NCI-H1417 (cell line): ENCODE measurements around the gene EXD3.
"Not testable (repeated sequence)": the region's sequence is repeated elsewhere in the genome, so short reads cannot be mapped to it uniquely, and the experiment has no call there.

Experiments
- DNase-seq, 3 experiments: peaks; one replicate each; lab custom pipeline; 2025; lab: John Stamatoyannopoulos, UW

Gene EXD3

DNA sequence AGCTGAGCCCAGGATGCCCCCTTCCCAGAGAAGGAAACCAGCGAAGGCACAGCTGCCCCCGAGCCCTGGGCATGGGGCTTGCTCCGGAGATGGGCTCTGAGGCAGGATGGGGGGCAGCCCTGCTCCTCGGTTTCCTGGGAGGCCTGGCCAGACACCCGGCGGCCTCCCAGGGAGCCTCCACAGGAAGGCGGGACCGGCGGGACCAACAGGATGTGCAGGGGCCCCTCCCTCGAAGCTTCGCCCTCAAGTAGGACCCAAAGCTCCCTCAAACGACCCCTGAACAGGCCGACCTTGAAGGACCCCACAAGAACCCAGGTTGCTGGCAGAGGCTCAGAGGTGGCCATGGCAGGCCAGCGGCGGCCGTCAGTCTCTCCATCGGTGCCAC, 11.7 kb downstream of the EXD3 start:
- DNase-seq: no peak

DNA sequence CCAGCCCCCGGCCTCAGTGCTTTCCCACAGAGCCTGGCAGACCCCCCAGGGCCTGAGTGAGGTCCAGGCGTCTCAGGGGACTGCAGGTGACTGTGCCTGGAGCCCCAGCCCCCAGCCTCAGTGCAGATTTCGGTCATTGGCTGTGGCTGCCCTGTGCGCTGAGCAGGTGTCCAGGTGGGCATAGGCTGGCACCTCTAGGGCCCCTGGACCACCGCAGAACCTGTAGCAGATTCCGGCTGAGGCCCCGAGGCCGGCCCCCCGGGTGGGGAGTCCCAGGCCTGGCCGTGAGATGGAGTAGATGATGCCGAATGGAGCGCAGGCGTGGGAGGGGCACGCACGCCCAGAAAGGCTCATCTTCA, 12.1 kb downstream of the EXD3 start:
- DNase-seq: no peak

DNA sequence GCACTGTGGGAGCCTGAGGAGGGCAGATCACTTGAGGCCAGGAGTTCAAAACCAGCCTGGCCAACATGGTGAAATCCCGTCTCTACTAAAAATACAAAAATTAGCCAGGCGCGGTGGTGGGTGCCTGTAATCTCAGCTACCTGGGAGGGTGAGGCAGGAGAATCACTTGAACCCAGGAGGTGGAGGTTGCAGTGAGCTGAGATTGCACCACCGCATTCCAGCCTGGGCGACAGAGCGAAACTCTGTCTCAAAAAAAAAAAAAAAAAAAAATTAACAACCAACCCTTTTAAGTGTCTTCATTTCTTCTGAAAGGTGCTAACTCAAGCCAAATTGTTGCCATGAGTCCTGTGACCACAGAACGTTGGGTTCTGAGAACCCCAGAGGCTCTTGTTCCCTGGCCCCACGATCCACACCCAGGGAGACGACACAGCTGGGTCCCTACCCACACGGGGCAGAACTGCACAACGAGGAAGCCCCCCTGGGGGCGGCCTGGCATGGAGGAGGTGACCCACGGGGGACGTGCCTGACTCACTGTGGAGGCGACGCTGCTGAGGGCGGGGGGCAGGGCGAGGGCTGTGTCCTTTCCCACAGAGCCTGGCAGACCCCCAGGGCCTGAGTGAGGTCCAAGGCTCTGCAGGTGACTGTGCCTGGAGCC, 12.6 kb downstream of the EXD3 start:
- DNase-seq: not testable (repeated sequence)

DNA sequence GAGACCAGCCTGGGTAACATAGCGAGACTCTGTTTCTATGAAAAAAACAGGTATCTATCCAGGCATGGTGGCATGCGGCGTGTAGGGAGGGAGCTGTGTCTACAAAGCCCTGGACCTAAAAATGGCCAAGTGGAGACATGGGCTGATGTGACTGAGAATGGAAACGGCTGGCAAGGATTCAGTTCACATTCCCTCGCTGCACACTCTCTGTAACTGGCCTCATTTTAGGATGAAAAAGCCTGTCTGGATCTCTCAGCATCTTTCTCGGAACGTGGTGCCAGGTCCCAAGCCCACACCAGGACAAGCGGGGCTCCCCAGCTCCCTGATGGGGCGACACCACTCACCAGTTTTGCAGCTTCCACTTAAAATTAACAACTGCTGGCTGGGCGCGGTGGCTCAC, 13.4 kb downstream of the EXD3 start:
- no peak for DNase-seq

GRCh38 chr9:137408651-137409405, 14.1 kb downstream of the EXD3 start:
- no peak for DNase-seq

DNA sequence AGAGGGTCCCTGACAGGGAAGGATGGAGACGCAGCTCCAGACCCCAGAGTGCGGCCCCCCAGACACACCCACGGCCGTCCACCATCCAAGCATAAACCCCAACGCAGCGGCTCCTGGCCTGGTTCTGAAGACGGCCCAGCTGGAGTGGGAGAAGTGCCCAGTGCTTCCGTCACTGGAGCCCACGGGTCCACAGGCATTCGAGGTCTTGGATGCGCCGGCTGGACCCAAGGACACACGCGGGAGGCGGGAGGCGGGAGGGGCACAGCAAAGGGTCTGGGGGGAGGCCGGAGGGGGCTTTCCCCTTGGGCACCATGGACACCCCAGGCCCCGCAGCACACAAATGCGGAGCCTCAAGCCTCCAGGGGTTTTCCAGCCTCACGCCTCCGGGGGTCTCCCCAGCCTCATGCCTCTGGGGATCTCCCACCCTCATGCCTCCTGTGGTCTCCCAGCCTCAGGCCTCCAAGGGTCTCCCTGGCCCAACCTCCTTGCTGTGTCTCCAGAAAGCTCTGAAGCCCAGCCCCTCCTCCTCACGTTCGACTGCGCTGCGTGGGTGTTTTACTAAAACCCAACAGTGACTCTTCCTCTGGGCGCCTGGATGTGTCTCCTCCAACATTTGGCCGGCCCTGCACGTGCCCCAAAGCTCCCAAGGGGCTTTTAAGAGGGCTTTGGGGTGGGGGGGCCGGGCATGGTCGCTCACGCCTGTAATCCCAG, 15.2 kb downstream of the EXD3 start:
- no peak for DNase-seq

DNA sequence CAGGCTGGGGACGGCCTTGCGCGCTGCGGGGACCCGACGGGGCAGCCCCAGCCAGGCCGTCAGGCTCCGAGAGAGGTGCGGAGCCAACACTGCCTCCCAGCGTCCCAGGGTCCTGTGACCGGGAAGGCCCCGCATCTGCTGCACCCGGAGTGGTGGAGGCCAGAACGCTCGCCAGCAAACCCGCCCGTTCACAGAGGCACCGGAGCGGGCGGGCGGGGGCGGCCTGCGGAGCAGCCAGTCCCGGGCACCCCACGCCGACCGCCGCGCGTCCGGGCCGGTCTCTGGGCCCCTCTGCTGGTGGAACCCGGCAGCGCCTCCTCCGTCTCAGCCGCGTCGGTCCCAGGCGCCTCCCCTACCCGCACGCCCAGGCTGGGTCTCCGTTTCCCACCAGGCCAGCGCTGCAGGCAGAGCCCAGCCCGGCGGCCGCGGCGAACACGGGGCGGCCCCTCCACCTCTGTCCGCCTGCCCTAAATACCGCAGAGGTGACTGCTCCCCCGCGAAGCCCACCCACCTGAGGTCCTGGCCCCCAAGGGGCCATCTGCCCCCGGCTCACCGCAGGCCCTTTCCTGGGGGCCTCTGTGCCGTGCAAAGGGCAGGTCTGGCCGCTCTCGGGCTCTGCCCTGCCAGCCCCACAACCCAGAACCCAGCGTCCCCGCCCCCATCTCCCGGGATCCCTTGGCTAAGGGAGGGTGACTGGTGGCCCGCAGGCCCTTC, 15.9 kb downstream of the EXD3 start:
- DNase-seq: peak in 2 of 3 experiments; percentile 41 to 54

GRCh38 chr9:137406085-137406760, 16.7 kb downstream of the EXD3 start:
- no peak for DNase-seq

DNA sequence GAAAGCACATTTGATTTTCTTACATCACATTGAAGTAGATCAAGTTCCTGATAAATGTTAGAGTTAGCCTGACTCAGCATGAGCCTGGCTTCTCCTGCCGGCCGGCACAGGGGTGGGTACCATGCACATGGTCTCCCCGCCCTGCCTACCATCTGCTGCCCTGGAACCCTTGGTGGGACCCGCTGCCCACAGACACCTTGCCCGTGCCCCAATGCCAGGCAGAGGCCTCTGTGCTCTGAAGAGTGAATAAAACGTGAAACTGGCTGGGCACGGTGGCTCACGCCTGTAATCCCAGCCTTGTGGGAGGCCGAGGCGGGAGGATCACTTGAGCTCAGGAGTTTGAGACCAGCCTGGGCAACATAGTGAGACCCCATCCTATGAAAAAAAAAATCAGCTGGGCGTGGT, 17.3 kb downstream of the EXD3 start:
- no peak for DNase-seq

DNA sequence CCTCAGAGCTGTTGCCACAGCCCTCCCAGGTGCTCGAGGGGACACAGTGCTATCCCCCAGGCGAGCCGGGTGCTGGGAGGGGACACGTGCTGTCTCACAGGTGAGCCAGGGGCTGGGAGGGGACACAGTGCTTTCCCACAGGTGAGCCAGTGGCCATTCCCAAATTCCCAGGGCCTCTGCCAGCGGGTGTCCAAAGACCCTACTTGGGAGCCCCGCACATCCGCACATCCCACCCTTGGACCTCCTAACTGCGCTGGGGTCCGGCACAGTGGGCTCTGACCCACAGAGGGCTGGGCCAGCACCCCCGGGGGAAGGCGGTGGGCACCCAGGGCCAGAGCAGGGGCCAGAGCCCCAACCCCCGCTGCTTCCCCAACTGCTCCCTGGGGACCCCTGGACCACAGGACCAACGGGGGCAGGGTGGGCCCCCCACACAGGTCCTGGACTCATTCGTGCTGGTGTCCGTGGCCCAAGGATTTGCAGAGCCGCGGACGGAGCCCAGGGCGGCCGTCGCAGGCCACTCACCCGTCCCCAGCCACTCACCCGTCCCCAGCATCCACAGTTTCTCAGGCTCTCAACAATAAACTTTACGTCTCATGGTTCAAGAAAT, 17.9 kb downstream of the EXD3 start:
- no peak for DNase-seq

DNA sequence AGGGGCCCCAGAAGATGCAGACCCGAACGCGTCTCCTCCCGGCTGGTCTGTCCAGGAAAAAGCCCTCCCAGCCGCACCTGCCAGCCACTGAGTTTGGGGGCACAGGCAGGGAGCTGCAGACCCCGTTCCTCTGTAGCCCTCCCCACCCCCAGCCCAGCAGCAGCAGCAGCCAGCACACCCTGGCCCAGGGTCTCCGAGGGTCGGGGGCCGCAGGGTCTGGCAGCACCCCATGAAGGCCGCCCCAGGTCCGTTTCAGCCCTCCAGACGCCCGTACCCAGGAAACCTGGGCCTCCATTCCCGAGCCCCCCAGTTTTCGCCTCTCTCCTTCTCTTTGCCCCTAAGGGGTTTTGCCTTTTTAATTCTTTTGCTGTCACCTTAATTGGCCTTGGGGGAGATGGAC, 19.7 kb downstream of the EXD3 start:
- no peak for DNase-seq

DNA sequence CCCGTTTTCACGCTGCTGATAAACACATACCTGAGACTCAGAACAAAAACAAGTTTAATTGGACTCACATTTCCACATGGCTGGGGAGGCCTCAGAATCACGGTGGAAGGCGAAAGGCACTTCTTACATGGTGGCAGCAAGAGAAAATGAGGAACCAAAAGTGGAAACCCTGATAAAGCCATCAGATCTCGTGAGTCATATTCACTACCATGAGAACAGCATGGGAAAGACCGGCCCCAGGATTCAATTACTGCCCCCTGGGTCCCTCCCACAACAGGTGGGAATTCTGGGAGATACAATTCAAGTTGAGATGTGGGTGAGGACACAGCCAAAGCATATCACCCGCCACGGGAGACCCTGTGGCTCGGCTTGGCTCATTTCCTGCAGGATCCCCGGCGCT, 20.2 kb downstream of the EXD3 start:
- no peak for DNase-seq

- DNase-seq: no peak
Measured at GRCh38 chr9:137398561-137399468, 24.1 kb downstream of the EXD3 start.

GRCh38 chr9:137397675-137398423, 25.1 kb downstream of the EXD3 start:
- no peak for DNase-seq

GRCh38 chr9:137396634-137397367, 26.2 kb downstream of the EXD3 start:
- no peak for DNase-seq

DNA sequence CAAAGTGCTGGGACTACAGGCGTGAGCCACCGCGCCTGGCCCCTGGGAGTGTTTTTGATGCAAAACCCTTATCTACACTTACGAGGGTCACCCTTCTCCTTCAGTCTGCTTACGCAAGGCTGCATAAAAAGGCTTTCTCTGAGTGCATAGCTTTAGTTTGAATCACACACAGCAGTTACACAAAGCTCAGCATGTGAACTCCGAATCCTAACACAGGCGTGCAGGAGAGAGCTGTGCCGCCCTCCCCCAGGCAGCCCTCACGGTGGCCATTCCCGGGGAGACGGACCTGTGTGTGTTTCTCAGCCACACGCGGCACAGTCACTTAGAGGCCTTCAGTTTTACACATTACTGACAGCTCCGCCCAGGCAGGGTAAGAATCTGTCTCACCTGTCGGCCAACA, 26.7 kb downstream of the EXD3 start:
- no peak for DNase-seq

DNA sequence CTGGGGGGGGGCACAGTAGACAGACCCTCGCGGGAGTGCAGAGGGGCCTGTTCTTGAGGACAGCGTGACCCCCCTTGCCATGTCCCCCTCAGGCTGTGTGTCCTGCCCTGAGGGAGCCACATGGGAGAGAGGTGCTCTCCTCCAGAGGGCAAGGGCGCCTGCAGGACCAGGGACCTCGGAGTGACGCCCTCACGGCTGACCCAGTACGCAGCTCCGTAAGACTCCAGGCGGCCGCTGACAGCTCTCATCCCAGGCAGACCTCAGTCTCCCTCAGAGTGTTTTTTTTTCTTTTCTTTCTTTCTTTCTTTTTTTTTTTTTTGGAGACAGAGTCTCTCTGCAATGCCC, 27.3 kb downstream of the EXD3 start:
- DNase-seq: no peak

DNA sequence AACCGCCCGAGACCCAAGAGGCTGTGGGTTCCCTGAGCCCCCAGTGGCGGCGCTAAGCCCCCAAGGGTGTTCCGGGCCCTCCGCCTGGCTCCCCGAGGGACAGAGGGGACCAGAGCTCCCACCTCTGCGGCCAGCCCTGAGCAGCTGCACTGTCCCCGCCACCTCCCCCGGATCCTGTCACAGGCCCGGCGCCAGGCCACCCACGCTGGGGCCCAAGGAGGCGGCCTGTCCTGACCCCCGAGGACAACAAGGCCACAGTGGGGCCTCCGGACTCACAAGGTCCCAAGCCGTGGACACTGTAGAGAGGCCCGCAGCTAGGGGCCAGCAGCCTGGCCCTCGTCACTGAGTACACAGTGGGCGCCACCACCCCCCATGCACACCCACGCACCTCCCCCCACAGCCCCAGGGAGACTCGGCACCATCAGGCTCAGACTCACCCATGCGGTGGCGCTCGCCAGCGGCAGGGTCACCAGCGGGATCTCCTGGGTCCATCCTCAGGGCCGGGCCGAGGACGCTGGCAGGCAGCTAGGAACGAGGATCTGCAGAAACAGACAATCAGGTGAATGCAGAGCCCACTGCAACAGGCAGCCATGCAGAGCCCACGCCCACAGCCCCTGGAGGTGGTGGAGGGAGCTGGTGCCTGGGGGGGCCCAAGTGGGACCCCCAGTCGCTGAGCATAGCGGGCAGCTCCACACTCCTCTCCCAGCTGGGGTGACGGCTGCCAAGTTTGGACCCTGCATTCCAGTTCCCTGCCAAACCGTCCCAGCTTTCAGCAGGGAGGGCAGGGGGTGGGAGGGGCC, 27.9 kb downstream of the EXD3 start:
- no peak for DNase-seq
